WTC11 (cell line): ENCODE results near the gene BICD1. TPM values are rescaled to one million over a fixed set of nuclear protein-coding genes. Genes with fewer than 3 reads are reported as not detected.

ENCODE experiments used
- ATAC-seq: fragments of 200-7000 bp; cut with Tn5 transposase; 2 replicates; pipeline ENCODE4 v1.10.0; 2021; ENCODE audit warnings: mild to moderate bottlenecking, moderate library complexity
- CTCF ChIA-PET: fragments of 300-600 bp; sonication (Branson Sonifier 250); formaldehyde crosslinking; loops from one replicate; lab custom pipeline; 2021; ENCODE audit warnings: antibody characterized with exemption; lab: Charles Lee
- POLR2A ChIA-PET: fragments of 350-600 bp; sonication (Branson Sonifier 250); formaldehyde crosslinking; loops from one replicate; lab custom pipeline; 2021; ENCODE audit warnings: antibody characterized with exemption; lab: Charles Lee
- DNase-seq: peaks from one replicate; pipeline ENCODE4 v3.0.0; 2021; ENCODE audit warnings: low spot score
- H3K27ac Mint-ChIP-seq: 2 replicates; pipeline ENCODE4 v1.8.0; 2021; ENCODE audit warnings: mixed read lengths
- H3K27me3 Mint-ChIP-seq: 2 replicates; pipeline ENCODE4 v1.8.0; 2021; ENCODE audit warnings: low read depth, mild to moderate bottlenecking, moderate library complexity, mixed read lengths
- H3K36me3 Mint-ChIP-seq: 2 replicates; pipeline ENCODE4 v1.8.0; 2021; ENCODE audit warnings: mixed read lengths
- H3K4me1 Mint-ChIP-seq: 2 replicates; pipeline ENCODE4 v1.8.0; 2022; ENCODE audit warnings: mixed read lengths
- H3K4me3 Mint-ChIP-seq: 2 replicates; pipeline ENCODE4 v1.8.0; 2021; ENCODE audit warnings: mild to moderate bottlenecking, moderate library complexity, mixed read lengths
- H3K9me3 Mint-ChIP-seq: 2 replicates; pipeline ENCODE4 v1.8.0; 2021; ENCODE audit warnings: mixed read lengths
- ATF1 ChIP-seq: sonication (generic); formaldehyde crosslinking; IDR thresholded peaks from 2 replicates; pipeline ENCODE4 v1.8.1; 2023; ENCODE audit warnings: mild to moderate bottlenecking, moderate library complexity, missing genetic modification reagents
- ATF2 ChIP-seq: sonication (generic); formaldehyde crosslinking; IDR thresholded peaks from 2 replicates; pipeline ENCODE4 v1.8.1; 2022; ENCODE audit warnings: low read depth, missing genetic modification reagents, borderline replicate concordance
- CBFB ChIP-seq: sonication (generic); formaldehyde crosslinking; IDR thresholded peaks from 2 replicates; pipeline ENCODE4 v1.8.1; 2022; ENCODE audit warnings: mild to moderate bottlenecking, low read depth, missing genetic modification reagents
- CREM ChIP-seq: sonication (generic); formaldehyde crosslinking; IDR thresholded peaks from 2 replicates; pipeline ENCODE4 v1.8.1; 2022; ENCODE audit warnings: mild to moderate bottlenecking, missing genetic modification reagents, moderate library complexity
- CTCF ChIP-seq: fragments of 200-600 bp; IDR thresholded peaks from 2 replicates; pipeline ENCODE4 v1.8.0; 2022; ENCODE audit warnings: antibody characterized with exemption
- E2F5 ChIP-seq: sonication (generic); formaldehyde crosslinking; IDR thresholded peaks from 2 replicates; pipeline ENCODE4 v1.8.1; 2022; ENCODE audit warnings: mild to moderate bottlenecking, moderate library complexity, missing genetic modification reagents
- ELF4 ChIP-seq: sonication (generic); formaldehyde crosslinking; IDR thresholded peaks from 2 replicates; pipeline ENCODE4 v1.8.1; 2022; ENCODE audit warnings: low read depth, mild to moderate bottlenecking, moderate library complexity, missing genetic modification reagents
- ESRRA ChIP-seq: sonication (generic); formaldehyde crosslinking; IDR thresholded peaks from 2 replicates; pipeline ENCODE4 v1.8.1; 2022; ENCODE audit warnings: mild to moderate bottlenecking, missing genetic modification reagents, borderline replicate concordance
- ETV6 ChIP-seq: sonication (generic); formaldehyde crosslinking; IDR thresholded peaks from 2 replicates; pipeline ENCODE4 v1.8.1; 2022; ENCODE audit warnings: mild to moderate bottlenecking, missing genetic modification reagents
- GABPB1 ChIP-seq: sonication (generic); formaldehyde crosslinking; IDR thresholded peaks from 2 replicates; pipeline ENCODE4 v1.8.1; 2023; ENCODE audit warnings: mild to moderate bottlenecking, missing genetic modification reagents
- MAX ChIP-seq: sonication (generic); formaldehyde crosslinking; IDR thresholded peaks from 2 replicates; pipeline ENCODE4 v1.8.0; 2022; ENCODE audit warnings: mild to moderate bottlenecking, missing genetic modification reagents
- NFATC4 ChIP-seq: fragments of 250-450 bp; sonication (Bioruptor Pico); IDR thresholded peaks from 2 replicates; pipeline ENCODE4 v1.9.0; 2021; ENCODE audit warnings: mild to moderate bottlenecking
- OVOL2 ChIP-seq: fragments of 250-450 bp; sonication (Bioruptor Pico); IDR thresholded peaks from 2 replicates; pipeline ENCODE4 v1.9.0; 2021; ENCODE audit warnings: mild to moderate bottlenecking, borderline replicate concordance
- PREB ChIP-seq: sonication (generic); formaldehyde crosslinking; IDR thresholded peaks from 2 replicates; pipeline ENCODE4 v1.8.1; 2022; ENCODE audit warnings: mild to moderate bottlenecking, missing genetic modification reagents, moderate library complexity, borderline replicate concordance
- PRRX2 ChIP-seq: fragments of 250-450 bp; sonication (Bioruptor Pico); IDR thresholded peaks from 2 replicates; pipeline ENCODE4 v1.8.0; 2021; ENCODE audit warnings: mild to moderate bottlenecking
- RELA ChIP-seq: sonication (generic); formaldehyde crosslinking; IDR thresholded peaks from 2 replicates; pipeline ENCODE4 v1.8.1; 2022; ENCODE audit warnings: missing genetic modification reagents, mild to moderate bottlenecking, borderline replicate concordance
- SMAD4 ChIP-seq: sonication (generic); formaldehyde crosslinking; IDR thresholded peaks from 2 replicates; pipeline ENCODE4 v1.8.0; 2022; ENCODE audit warnings: mild to moderate bottlenecking, missing genetic modification reagents
- TCF7 ChIP-seq: sonication (generic); formaldehyde crosslinking; IDR thresholded peaks from 2 replicates; pipeline ENCODE4 v1.8.0; 2022; ENCODE audit warnings: mild to moderate bottlenecking, low read depth, missing genetic modification reagents, moderate library complexity
- ZNF219 ChIP-seq: sonication (generic); formaldehyde crosslinking; IDR thresholded peaks from 2 replicates; pipeline ENCODE4 v1.8.0; 2023; ENCODE audit warnings: missing genetic modification reagents, mild to moderate bottlenecking, borderline replicate concordance
- ZNF232 ChIP-seq: sonication (generic); formaldehyde crosslinking; IDR thresholded peaks from 2 replicates; pipeline ENCODE4 v1.8.0; 2022; ENCODE audit warnings: mild to moderate bottlenecking, missing genetic modification reagents
- ZNF263 ChIP-seq: sonication (generic); formaldehyde crosslinking; IDR thresholded peaks from 2 replicates; pipeline ENCODE4 v1.8.1; 2022; ENCODE audit warnings: low read depth, mild to moderate bottlenecking, moderate library complexity, missing genetic modification reagents
- ZNF317 ChIP-seq: sonication (generic); formaldehyde crosslinking; IDR thresholded peaks from 2 replicates; pipeline ENCODE4 v1.8.1; 2023; ENCODE audit warnings: low read depth, mild to moderate bottlenecking, moderate library complexity, missing genetic modification reagents, borderline replicate concordance
- ZNF425 ChIP-seq: fragments of 250-450 bp; sonication (Bioruptor Pico); conservative IDR thresholded peaks from 2 replicates; pipeline ENCODE4 v1.9.0; 2021; ENCODE audit warnings: mild to moderate bottlenecking
- total RNA-seq: library from RNA; stranded (reverse); gene quantifications from 3 replicates; pipeline ENCODE4 v1.2.3, GENCODE V29; 2021

The BICD1 gene
- total RNA-seq, 1 experiment from 2014 or later, result 69.4 TPM

GRCh38 chr12:32312049-32312670, 205.5 kb downstream of the BICD1 start:
- peaks cover 19% of the 10 kb centered on the region for H3K4me1 Mint-ChIP-seq
- CTCF ChIA-PET, result interaction anchor here (0.5 to 2.2 kb wide), 25 partner anchors 9 to 659 kb away, joined by 3 to 27 read pairs (median 4); no protein-coding TSS in a partner anchor
- peaks cover 5% of the 10 kb centered on the region for H3K36me3 Mint-ChIP-seq
- ATAC-seq (peak; percentile 60; the same call in 1 of the 2 replicates), DNase-seq (no peak)
- POLR2A ChIA-PET, result no interaction called here
- TF ChIP-seq ZNF232 (CRISPR knock-in tag) (no peak), ATF1 (CRISPR knock-in tag) (no peak), ESRRA (no peak), PRRX2 (CRISPR knock-in tag) (no peak), GABPB1 (CRISPR knock-in tag) (no peak), ZNF425 (CRISPR knock-in tag) (no peak), MAX (CRISPR knock-in tag) (no peak), SMAD4 (no peak), CBFB (CRISPR knock-in tag) (no peak), TCF7 (CRISPR knock-in tag) (no peak), RELA (no peak), ZNF219 (CRISPR knock-in tag) (no peak), ETV6 (no peak), OVOL2 (no peak)
- no peaks in the 10 kb centered on the region for H3K27me3 Mint-ChIP-seq
- H3K27ac Mint-ChIP-seq, result peak overlapping the region; percentile 22
- H3K9me3 Mint-ChIP-seq, result 0 out of 2 replicates have a peak, but pooled peaks cover 4% of the 10 kb centered on the region
- no peak overlapping the region for H3K4me3 Mint-ChIP-seq

GRCh38 chr12:32322354-32322753, 215.7 kb downstream of the BICD1 start:
- Mint-ChIP-seq H3K4me3 (no peak overlapping the region), H3K4me1 (peaks cover 3% of the 10 kb centered on the region; the same call in 1 of the 2 replicates), H3K27ac (no peak overlapping the region; the same call in 1 of the 2 replicates), H3K27me3 (no peaks in the 10 kb centered on the region), H3K9me3 (0 out of 2 replicates have a peak, but pooled peaks cover 1% of the 10 kb centered on the region), H3K36me3 (peaks cover 4% of the 10 kb centered on the region)
- no peak for DNase-seq
- POLR2A ChIA-PET, result no interaction called here
- CTCF ChIA-PET, result interaction anchor here (0.7 to 2.8 kb wide), 2 partner anchors 10 to 669 kb away, joined by 3 to 13 read pairs; no protein-coding TSS in a partner anchor
- ATAC-seq, result 0 out of 2 replicates have a peak, but pooled peaks have one; percentile 26
- no peak for TF ChIP-seq SMAD4
- no peak for TF ChIP-seq GABPB1 (CRISPR knock-in tag)
- TF ChIP-seq ATF2, result no peak
- no peak for TF ChIP-seq ZNF425 (CRISPR knock-in tag)
- no peak for TF ChIP-seq PREB (CRISPR knock-in tag)
- no peak for TF ChIP-seq CTCF
- no peak for TF ChIP-seq ZNF317
- no peak for TF ChIP-seq ELF4 (CRISPR knock-in tag)
- no peak for TF ChIP-seq NFATC4 (CRISPR knock-in tag)
- TF ChIP-seq ZNF263 (CRISPR knock-in tag), result no peak
- TF ChIP-seq CREM (CRISPR knock-in tag), result no peak
- TF ChIP-seq E2F5 (CRISPR knock-in tag), result no peak
